ENCODE results near the gene AGAP1.

AGAP1 gene

DNA sequence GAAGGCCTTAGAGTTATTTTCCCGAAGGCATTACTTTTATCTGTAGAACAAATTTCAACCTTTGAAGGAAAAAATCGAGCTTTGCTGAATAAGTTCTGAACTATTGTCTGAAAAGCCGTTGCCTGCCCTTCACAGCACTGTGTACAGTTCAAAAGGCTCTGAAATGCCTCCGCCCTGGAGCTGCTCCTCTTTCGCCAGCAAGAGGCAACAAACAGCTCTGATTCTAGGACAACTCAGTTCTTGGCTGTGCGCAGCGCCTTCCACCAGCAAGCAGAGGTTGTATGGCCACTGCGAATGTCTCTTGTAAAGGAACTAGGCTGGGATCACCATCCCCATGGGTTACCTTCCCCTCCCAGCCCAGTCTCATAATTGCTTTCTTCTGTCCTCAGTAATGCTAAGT, 365.8 kb downstream of the AGAP1 start:
- no peak for DNase-seq

DNA sequence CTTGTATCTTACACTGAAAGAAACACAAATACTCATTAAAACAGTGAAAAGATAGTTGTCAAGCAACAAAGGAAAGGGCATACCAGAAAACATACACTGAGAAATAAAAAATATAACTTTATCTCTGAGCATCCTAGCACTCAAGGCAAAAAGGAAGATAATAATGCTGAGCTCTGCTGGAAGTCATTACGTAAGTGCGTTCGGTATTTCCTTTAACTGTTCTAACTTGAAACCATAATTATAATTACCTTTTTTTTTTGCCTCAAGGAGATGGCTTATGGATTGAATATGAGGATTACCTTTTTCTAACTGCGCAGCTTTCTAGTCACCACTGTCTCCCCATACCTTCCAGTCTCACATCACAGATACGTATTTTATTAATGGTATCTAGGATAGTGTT, 366.3 kb downstream of the AGAP1 start:
- DNase-seq: no peak

DNA sequence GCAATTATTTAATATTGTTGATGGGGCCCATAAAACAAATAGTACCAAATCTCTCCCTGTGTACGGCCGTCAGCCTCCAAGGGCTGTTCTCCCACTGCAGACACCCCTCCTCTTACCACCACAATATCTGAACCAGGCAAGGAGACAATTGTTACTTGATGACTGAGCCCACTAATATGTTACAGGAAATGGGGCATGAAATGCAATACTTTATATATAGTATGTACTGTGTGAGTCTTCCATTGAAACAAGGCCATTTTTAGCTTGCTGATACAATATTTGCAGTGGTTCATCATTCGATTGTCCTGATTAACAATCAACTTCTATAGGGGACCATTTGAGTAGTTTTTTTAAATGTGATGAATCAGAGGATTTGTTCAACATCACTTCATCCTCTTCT, 367.0 kb downstream of the AGAP1 start:
- DNase-seq: no peak

DNA sequence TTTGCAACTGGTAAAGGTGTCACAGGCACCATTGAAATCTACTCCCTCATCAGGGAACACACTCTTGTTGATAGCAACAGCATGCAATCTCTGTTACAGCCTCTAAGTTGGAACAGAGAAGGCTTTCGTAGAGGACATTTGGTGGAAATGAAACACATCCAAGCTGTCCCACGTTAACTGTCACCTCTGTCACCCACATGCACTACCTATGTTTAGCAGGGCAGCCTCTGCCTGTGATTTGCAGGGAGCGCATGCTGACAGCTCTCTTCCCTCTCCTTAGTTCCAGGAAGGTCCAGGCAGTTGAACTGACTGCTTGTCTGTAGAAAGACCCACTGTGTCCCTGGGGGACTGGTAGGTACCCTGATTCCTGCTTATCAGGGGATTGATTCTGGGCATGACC, 367.5 kb downstream of the AGAP1 start:
- no peak for DNase-seq

DNA sequence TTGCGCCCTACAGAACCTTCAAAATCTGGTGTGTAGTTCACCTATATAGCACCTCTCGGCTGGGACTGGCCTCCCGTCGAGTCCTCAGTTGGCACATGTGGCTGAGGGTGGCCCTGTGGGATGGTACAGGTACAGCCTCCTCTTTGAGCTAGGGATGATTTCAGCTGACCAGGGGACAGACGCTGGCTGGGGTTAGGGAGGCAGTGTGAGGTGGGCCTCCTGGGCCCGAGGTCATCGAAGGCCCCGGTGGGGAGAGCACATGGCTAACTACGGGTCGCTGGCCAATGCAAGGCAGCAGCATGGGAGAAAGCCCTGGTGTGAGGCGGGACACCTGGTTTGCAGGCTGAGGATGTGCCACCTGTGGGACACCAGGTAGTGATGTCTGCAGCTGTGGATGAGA, 369.6 kb downstream of the AGAP1 start:
- DNase-seq: no peak

DNA sequence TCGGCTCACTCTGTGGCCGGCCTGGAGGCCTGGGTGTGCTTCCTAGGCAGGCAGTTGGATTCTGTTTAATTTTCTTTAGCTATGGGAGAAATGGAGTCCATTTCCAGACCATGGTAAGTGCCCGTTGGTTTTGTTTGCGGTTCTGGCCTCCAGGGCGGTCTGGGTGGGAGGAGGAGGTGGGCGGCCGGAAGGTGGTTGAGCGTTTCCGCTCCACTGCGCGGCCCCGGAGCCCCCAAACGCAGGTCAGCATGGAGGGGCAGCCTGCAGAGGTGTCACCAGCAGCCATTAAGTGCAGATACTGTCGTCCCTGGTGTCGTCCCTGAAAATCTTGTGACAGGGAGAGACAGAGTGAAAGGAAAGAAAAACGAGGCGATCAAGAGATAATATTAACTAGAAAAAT, 370.5 kb downstream of the AGAP1 start:
- DNase-seq: no peak

DNA sequence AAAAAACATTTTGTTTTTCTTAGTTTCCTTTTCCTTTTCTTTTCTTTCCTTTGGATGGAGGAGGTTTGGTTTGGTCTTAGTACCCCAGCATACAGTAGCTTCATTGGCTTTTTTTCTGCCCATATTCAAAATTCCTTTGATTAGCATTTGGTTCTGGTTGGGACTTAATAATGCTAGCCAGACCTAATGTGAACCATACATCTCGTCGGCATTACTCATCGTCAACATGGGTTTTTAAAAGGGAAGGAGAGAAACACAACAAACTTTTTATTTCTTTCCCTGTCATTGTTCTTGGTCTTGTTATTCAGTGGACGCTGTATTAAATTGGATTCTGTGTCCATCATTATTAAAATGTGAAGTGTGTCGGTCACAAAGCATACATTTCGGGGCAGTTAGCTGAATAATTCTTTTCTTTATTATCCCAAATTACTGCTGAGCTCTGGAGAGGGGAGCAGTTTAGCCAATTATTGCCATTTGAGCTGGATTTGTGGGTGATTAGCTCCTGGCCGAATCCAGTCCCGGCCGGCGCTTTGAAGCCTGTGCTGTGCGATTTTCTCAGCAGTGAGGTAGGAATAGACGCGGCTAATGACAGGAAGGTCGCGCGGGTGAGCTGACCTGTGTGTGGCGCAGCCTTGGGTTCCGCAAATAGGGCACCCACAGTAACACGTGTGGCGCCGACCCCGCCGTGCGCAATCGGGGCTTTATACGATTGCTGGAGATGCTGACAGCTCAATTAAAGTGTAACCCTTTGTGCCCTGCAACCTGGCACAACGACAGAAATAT, 371.1 kb downstream of the AGAP1 start:
- no peak for DNase-seq

DNA sequence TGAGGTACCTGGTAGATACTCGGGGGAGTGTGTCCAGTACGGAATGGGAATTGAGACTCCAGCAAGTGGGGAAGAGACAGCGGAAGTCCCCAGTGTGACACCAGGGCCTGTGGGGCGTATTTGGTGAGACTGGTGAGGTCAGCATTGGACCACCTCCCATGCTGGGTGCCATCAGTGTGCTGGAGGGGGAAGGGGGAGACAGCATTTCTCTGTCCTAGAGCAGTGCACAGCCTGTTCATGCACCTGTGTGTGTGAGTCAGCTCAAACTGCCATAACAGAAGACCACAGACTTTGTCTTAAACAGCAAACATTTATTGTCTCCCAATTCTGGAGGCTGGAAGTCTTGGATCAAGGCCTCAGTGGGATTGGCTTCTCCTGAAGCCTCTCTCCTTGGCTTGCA, 372.5 kb downstream of the AGAP1 start:
- DNase-seq: no peak

DNA sequence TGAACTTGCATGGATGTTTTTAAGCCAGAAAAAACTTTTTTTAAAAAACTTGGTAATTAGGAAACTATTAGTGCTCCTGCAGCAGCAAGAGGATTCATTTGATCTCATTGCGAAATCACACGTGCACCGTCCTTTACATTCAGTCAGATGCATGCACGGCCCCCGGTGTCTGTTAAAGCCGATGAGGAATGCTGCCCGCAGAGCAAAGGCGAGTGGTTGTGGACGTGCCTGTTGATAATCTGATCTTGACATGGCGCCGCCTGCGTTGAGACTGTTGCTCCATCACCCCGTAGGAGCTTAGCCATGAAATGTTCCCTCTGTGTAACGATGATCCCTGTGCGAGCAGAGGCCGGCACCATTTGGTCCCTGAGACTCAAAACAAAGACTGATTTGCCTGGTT, 374.4 kb downstream of the AGAP1 start:
- no peak for DNase-seq

DNA sequence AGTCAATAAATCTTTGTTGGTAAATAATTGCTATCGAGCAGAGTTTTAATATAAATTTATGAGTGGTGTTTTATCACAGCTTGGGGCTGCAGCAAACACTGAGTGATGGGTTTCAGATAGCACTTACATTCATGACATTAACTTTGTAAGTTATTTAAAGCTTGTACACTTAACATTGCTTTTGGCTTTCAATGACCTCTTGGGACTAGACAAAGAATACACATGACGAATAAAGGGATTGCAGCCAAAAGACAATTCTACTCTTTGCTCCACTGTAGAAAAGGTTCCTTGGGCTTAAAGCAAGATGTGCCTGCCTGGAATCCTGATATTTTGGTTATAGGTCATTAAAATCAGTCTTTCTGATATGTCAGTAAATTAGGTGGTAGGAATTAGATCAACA, 374.8 kb downstream of the AGAP1 start:
- DNase-seq: no peak

DNA sequence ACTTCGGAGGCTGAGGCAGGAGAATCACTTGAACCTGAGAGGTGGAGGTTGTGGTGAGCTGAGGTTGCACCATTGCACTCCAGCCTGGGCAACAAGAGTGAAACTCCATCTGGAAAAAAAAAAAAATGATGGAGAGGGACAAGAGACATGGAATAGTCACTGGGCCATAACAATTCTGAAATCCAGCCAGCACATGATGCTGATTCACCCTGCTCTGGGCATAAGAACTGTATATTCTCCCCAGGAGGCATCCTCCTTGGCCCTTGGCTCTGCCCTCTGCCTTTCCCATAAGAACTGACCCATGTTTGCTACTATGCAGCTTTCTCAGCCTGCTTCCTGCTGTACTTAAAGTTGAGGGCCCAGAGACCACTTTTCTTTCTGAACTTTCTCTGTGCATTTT, 376.7 kb downstream of the AGAP1 start:
- DNase-seq: no peak

DNA sequence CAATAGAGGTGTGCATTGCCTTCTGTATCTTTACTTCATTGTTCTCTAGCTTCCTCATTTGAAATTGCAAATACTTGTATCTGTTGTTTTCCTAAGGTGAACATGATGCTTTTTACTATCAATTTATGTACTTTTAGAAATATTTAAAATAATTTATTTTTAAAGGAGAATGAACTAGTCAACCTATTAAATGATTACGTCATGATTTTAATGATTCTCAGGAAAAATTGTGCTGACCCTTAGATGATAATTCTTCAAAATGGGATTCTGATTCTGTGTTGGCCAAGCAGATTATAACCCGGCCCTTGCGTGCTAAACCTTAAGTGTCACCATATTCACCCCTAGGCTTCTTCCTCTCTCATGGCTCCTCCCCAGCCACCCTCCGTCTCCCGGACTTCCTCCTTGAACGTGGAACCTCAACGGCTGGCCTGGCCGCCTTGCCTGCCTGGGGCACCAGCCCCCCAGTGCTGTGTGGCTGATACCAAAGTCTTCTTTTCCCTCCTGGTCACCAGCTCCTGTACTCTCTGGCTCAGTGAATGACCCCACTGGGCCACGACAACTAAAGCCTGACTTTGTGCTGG, 382.3 kb downstream of the AGAP1 start:
- DNase-seq: no peak

DNA sequence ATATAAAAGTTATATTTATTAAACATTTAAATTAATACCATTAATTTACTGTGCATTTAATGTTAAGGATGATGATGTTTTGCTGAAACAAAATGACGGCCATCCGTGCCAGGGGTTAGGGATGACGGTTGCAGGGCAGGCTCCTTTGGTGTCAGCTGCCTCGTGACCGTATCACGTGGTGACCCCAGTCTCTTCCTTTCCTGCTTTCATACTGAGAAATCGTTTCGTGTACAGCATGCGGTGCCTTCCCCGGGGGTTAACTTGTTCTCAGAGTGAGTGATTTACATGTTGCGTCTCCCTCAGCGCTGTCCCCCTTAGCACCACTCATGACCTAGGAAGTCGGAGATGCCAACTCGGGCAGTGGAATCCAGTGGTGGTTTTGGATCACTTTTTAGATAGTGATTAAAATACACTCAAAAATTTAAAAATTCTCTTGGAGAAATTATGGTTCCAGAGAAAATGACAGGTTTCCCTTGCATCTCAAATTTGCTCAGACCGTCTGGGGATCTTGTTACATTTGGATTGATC, 383.5 kb downstream of the AGAP1 start:
- no peak for DNase-seq

DNA sequence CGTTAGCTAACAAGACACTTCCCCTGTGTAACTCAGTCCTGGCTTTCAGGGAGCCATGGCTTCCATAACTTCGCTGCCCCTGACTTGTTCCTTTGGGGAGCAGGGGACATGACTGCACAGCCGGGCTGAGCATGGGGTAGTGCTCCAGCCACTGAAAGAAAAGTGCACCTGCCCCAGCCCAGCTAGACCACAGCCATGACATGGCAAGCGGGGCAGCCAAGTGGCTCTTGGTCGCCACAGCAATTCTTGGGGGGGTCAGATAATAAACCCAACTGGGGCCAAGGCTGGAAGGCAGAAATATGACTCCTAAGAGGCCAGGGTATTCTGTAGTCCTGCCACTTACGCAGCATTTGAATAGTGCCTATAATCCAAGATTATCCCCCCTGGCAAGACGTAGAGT, 385.3 kb downstream of the AGAP1 start:
- no peak for DNase-seq

DNA sequence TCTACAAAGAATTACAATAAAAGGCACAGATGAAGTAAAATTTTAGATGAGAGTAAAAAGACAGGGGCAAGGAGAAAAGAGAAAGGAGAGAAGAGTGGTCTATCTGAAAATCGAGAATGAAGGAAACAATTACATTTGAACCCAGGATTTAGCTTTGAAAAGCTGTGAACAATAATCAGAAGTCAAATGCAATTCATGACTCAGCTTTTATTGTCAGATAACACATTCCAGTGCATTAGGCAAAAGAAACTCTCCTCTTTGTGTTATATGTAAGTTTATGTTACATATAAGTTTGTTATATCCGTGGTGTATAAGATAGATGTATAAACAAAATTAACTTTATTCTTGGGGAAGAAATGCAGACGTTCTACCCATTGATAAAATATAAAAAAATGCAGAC, 389.8 kb downstream of the AGAP1 start:
- DNase-seq: no peak

DNA sequence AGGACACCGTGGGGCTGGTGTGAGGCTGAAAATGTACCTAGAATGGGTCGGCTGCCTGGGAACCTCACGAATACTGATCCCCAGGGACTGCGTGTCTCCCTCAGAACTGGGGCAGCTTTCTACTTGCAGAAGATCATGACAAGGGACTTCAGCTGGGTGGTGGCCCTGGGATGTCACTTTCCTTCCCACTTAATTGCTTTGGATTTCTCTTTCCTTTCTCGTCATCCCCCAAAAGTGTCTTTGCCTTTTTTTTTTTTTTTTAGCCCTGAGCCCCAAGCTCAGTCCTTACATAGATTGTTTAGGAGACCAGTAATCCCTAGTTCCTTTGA, 395.4 kb downstream of the AGAP1 start:
- no peak for DNase-seq

DNA sequence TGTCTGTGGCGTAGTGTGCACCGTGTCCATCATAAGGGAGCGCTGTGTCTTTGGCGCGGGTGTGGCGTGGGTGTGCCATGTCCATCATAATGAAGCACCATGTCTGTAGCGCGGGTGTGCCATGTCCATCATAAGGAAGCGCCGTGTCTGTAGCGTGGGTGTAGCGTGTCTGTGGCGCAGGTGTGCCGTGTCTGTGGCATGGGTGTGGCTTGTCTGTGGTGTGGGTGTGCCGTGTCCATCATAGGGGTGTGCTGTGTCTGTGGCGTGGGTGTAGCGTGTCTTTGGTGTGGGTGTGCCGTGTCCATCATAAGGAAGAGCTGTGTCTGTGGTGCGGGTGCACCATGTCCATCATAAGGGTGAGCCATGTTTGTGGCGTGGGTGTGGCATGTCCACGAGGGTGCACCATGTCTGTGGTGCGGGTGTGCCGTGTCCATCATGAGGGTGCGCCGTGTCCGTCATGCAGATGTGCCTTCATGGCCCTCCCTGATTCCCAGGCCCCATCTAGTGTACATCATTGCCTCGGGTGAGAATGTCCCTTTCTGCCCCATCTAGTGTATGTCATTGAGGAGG, 399.4 kb downstream of the AGAP1 start:
- no peak for DNase-seq

DNA sequence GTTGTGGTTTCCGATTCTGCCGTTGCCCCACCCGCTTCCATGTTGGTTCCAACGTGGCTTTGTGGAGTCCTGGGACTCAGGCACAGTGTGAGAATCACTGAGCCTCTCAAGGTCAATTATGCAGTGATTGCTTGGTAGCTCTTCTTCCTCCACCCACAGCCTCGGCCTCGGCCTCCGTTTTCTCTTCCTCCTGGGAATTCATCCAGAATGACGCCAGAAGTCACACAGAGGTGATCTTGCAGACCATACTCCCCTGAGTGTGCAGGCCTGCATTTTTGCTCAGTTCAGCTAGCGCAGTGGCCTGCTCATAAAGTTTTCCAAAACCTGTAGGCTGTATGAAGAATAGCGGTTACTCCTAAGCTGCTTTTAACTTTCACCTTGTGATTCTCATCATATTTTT, 401.0 kb downstream of the AGAP1 start:
- no peak for DNase-seq

DNA sequence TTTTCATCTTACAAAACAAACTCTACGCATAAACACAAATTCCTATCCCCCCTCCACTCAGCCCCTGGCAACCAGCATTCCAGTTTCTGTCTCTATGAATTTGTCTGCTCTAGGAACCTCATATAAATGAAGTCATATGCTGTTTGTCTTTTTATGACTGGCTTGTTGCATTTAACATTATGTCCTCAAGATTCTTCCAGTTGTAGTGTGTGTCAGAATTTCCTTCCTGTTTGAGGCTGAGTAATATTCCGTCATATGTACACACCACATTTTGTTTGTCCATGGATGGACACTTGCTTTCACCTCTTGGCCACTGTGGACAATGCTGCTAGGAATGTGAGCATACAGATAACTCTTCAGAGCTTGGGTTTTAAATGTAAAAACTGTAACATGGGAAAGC, 402.2 kb downstream of the AGAP1 start:
- no peak for DNase-seq

DNA sequence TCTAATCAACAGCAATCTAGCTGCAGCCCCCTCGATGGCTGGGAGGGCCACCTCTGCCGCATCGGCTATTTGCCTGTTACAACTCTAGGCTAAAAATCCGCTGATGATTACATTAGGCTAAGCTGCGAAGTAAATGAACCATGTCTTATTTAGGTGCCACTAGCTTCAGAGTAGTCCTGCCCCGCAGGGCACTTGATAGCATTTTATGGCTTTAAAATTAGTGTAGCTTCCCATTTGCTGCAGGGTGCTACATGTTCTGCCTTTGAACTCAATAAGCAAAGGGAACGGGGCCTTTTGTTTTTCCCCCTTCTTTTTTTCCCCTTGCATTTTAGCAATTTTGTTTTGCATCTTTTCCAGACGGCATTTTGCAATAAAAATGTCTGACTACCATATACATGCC, 404.1 kb downstream of the AGAP1 start:
- DNase-seq: no peak

DNA sequence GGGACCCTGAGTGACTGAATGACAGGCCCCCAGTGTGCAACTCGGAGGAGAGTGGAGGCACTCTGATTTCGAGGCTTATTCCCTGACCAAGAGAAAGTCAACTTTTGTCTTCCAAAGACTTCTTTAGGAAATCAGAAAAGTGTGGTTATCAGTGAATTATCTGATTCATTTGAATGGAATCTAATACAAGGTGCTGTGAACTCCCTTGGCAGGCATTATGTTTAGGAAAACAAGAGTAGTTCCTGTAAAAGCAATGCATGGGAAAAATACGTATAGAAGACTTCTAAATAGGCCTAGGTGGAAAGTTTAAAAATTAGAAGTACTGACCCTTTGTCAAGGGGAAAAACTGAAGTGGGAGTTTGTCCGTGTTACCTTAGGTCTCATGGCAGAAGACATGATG, 404.9 kb downstream of the AGAP1 start:
- no peak for DNase-seq

DNA sequence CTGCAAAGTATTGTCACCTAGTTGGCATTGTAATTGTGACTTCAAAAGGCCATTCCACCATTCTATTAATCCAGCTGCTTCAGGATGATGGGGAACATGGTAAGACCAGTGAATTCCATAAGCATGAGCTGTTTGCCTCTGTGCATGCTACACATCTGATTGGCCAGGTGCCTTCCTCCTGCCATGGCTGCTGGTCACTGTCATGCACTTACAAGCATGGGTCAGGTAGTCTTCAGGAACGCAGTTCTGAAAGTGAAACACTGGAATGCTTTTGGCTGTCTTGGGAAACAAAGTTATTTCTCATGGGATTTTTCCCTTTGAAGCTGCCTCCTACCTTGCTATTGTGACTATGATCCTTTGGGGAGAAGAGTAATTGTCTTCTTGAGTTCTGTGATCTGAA, 406.8 kb downstream of the AGAP1 start:
- no peak for DNase-seq

DNA sequence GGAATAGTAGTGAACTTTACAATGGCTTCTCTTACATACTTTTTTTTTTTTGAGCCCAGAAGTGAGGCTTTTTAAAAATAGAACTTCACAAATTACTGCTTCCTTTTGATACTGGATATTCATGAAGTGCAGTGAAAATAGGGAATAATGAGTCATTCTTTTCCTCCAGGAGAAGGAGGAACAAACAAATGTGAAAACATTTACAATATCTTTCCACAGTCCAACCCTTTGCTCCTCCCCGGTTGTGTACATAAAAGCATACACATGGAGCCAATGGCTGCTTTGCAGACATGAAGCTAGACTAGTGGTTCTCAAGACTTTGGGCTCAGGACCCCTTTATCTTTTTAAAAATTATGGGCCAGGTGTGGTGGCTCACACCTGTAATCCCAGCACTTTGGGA, 407.4 kb downstream of the AGAP1 start:
- DNase-seq: no peak

DNA sequence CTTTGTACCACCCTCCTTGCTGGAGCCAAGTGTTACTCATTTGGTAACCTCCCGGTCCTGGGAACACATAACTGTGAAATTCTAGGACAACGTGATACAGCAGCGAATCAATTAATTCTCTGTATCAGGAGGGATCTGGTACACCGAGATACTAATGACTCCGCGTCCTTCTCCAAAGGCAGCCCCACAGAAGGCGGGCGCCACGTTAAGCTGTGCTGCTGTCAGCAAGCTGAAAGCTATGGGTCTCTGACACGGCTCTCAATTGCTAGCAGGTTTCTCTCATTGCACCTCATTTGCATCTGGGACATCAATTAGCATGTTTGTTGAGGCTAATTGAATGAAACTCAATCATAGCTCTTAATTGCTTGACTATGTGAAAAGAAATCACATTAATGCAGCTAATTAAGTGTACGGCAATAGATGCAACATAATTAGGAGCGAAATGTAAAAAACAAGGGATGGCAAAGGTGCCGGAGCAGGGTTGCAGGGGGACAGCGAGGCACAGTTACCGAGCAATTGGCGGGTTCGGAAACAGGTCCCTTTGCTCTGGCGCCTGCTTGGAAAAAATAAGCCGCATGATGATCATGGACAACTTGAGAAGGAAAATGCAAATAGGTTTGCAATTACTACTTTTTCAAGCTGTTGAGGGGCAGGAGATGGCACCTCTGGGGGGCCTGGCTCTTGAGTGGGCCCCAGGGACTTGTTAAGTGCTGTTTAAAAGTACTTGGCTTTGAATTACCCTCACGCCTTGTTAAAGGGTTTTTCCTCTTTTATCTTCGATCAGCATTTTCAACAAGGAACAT, 410.1 kb downstream of the AGAP1 start:
- DNase-seq: no peak

Measured in Kasumi-1 (cell line).